ENCODE data around the gene ENTPD6. TPM values are rescaled to one million over a fixed set of nuclear protein-coding genes. Genes with fewer than 3 reads are reported as not detected.

Gene ENTPD6
- total RNA-seq, 1 experiment from 2014 or later = 89.6 TPM

- no peak for DNase-seq (ENCODE audit: extremely low read depth, low read depth)
Measured at GRCh38 chr20:25207149-25207959, 11.8 kb downstream of the ENTPD6 start.

GRCh38 chr20:25207960-25208534 is 12.5 kb downstream of the ENTPD6 start:
- no peak for DNase-seq (ENCODE audit: extremely low read depth, low read depth)

- no peak for DNase-seq (ENCODE audit: extremely low read depth, low read depth)
Measured at GRCh38 chr20:25209400-25209799, 13.9 kb downstream of the ENTPD6 start.

- DNase-seq (ENCODE audit: extremely low read depth, low read depth) = no peak
Measured at GRCh38 chr20:25209911-25210310, 14.4 kb downstream of the ENTPD6 start.

GRCh38 chr20:25211273-25211672 is 15.8 kb downstream of the ENTPD6 start:
- DNase-seq (ENCODE audit: extremely low read depth, low read depth) = no peak

GRCh38 chr20:25212242-25212641 is 16.7 kb downstream of the ENTPD6 start:
- DNase-seq (ENCODE audit: extremely low read depth, low read depth) = no peak

- DNase-seq (ENCODE audit: extremely low read depth, low read depth) = no peak
Measured at GRCh38 chr20:25213566-25214425, 18.3 kb downstream of the ENTPD6 start.

GRCh38 chr20:25214426-25214790 is 18.9 kb downstream of the ENTPD6 start:
- no peak for DNase-seq (ENCODE audit: extremely low read depth, low read depth)

GRCh38 chr20:25214819-25215218 is 19.3 kb downstream of the ENTPD6 start:
- DNase-seq (ENCODE audit: extremely low read depth, low read depth) = no peak

GRCh38 chr20:25215521-25215920 is 20.0 kb downstream of the ENTPD6 start:
- DNase-seq (ENCODE audit: extremely low read depth, low read depth) = no peak

- no peak for DNase-seq (ENCODE audit: extremely low read depth, low read depth)
Measured at GRCh38 chr20:25216199-25216945, 20.9 kb downstream of the ENTPD6 start.

- DNase-seq (ENCODE audit: extremely low read depth, low read depth) = no peak
Measured at GRCh38 chr20:25217161-25218108, 21.9 kb downstream of the ENTPD6 start.

GRCh38 chr20:25218109-25218486 is 22.6 kb downstream of the ENTPD6 start:
- DNase-seq (ENCODE audit: extremely low read depth, low read depth) = no peak

GRCh38 chr20:25218492-25218891 is 23.0 kb downstream of the ENTPD6 start:
- DNase-seq (ENCODE audit: extremely low read depth, low read depth) = no peak

- DNase-seq (ENCODE audit: extremely low read depth, low read depth) = no peak
Measured at GRCh38 chr20:25219365-25219764, 23.9 kb downstream of the ENTPD6 start.

- no peak for DNase-seq (ENCODE audit: extremely low read depth, low read depth)
Measured at GRCh38 chr20:25220021-25220730, 24.7 kb downstream of the ENTPD6 start.

- no peak for DNase-seq (ENCODE audit: extremely low read depth, low read depth)
Measured at GRCh38 chr20:25220810-25221591, 25.5 kb downstream of the ENTPD6 start.

Data from NCI-H460 (cell line).